NCI-H1417 treated with DMSO at 0.1 percent for 48 hours (cell line): ENCODE measurements around the gene POLR3E.
"Not testable (repeated sequence)": the region's sequence is repeated elsewhere in the genome, so short reads cannot be mapped to it uniquely, and the experiment has no call there.

Experiments used
- DNase-seq: peaks from one replicate; lab custom pipeline; 2025; lab: John Stamatoyannopoulos, UW

The POLR3E gene

DNA sequence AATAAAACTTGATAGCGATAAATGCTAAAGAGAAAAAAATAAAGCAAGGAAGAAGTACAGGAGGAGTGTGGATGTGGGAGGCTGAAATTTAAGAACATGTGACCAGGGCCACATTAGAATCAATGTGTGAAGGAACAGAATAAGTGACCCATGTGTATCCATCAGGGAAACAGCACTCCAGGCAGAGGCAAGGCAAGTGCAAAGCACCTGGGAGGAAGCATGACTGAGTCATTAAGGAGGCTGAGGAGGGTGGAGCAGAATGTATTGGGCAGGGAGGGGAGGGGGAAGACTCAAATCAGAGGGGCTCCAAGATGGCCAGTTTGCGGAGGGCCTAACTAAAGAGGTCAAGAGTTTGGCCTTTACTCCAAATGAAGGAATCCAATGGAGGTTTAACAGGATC lies 69.2 kb downstream of the POLR3E start:
- DNase-seq, result no peak

DNA sequence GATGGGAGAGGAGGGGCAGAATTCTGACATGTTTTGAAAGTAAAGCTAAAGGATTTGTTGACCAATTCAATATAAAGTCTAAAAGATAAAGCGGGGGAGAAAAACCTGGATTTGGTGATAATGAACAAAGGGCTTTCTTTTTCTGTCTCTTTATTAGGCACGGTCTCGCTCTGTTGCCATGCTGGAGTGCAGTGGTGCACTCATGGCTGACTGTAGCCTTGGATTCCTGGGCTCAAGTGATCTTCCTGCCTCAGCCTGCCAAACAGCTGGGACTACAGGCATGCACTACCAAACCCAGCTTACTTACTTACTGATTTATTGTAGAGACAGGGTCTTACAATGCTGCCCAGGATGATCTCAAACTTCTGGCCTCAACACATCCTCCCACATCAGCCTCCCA lies 69.7 kb downstream of the POLR3E start:
- DNase-seq, result no peak

DNA sequence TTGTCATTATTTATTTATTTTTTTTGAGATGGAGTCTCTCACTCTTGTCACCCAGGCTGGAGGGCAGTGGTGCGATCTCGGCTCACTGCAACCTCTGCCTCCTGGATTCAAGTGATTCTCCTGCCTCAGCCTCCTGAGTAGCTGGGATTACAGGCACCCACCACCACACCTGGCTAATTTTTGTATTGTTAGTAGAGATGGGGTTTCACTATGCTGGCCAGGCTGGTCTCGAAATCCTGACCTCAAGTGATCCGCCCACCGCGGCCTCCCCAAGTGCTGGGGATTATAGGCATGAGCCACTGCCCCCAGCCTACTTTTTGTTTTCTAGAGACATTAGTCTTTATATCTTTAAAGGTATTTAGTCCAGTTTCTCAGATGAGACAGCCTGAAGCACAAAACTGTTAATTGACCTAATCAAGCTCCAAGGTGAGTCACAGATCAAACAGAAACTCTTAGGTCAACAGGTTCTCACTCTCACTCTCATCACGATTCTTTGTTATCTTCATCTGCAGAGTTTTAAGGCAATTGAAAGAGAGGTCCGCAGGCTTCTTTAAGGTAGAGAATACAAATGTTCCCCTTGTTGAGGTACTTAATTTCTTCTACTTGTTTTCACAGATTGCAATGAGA lies 71.1 kb downstream of the POLR3E start:
- DNase-seq, result not testable (repeated sequence)

DNA sequence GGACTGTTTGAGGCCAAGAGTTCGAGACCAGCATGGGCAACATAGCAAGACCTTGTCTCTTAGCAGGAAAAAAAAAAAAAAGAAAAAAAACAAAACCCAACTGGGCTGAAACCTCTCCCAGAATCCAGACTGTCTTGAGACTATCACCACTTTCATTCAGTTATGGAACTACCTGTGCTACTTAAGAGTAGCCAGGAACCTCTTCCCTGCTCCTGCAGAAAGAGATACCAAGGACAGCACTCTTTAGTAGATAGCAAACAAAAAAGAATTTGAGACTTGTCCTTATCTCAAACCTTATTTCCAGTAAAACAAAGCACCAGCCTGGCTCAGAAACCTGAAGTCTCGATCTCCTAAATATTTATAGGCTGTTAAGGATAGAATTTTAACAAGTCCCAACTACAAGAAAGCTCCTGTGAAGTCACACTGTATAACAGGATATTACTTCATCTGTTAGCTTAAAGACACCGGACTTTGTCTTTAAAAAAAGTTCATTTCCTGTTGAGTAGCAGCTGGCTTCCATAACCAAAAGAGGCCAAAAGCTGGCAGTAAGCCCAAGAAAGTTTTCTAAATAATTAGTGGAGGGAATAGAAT lies 72.1 kb downstream of the POLR3E start:
- no peak for DNase-seq

DNA sequence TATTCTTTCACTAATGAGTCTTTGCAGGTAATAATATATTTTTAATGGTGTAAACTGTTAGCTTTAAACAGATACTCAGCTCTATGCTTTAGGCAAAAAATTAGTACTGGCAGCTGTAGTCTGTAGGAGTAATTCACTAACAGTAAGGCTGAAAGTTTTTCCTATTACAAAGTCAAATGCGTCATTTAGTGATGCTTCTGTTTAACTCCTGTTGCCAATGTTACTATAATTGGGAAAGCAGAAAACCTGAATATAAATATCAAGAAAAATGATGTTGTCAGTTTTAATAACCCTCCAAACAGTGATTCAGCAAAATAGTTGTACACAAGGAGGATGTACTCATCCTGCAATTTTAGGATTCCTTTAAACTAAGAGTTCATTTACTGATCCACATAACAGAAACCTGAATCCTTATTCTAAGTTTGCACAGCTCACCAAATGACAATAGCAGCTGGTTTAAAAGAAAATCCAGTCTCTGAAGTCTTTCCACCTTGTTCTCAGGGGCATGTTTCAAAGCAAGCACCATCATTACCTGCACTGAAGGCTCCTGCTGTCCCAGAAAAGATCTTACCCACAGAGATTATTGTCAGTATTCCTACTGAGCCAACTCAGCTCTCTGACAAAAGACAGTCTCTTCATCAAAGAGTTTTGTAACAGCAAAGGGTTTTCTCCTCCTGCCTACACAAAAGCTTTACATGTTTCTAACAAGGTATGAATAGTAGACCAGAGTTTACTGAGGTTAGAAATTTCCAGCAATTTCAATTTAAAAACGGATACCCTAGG lies 73.0 kb downstream of the POLR3E start:
- DNase-seq, result no peak

DNA sequence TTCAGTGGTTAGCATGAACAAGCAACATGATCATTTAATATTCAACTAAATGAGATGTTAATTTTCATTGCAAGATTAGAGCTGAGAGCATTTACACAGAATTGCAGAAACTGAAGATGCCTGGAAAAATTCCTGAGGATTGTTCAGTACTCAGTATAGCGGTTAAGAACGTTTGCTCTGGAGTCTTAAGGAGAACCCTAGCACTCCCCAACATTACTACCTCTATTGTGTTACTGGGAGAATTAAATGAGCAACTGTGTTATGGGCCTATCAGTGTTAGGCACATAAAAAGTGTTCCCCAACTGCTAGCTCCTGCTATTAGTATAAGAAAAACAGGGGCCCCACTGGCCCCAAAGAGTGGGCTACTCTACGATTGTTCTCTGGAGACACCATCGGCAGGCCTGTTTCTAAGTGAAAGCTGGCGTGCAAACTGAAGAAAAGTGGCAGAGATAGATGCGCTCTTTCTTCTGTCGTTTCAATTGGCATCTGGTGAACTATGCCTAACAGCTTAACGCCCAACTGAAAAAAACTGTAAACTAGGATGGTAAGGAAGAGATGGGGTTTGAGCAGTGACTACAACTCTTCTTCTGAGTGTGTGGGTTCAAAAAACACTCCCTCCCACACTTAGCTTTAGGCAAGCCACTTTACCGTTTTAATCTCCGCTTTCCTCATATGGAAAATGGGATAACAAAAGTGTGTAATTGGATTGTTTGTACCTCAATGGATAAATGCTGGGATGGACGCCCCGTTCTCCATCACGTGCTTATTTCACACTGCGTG lies 75.9 kb downstream of the POLR3E start:
- DNase-seq, result no peak

DNA sequence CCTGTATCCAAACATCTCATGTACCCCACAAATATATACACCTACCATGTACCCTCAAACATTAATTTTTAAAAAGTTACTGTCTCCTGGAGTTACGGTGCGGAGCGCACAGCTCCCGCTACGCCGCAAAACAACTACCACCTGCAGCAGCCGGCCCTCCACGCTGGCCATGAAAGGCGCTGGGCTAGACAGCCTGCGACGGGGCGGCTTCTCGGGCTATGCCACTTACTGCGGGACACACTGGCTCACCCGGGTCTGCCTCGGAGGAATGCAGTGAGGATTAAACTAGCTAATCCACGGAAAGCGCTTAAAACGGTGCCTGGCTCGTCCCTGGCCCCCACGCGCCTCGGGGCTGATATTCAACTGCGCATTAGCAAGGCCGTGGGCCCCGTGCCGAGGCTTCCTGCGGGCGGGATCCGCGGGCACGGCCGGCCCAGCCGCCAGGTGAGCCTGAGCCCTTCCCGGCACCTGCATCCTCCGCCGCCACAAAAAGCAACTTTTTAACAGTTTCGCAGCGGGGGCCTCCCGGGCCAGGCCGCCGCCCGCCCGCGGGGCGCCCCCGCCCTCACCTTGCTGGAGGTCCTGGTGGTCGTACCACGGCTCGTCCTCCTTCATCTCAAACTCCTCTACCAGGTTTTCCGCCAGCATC lies 76.6 kb downstream of the POLR3E start:
- DNase-seq, result no peak

DNA sequence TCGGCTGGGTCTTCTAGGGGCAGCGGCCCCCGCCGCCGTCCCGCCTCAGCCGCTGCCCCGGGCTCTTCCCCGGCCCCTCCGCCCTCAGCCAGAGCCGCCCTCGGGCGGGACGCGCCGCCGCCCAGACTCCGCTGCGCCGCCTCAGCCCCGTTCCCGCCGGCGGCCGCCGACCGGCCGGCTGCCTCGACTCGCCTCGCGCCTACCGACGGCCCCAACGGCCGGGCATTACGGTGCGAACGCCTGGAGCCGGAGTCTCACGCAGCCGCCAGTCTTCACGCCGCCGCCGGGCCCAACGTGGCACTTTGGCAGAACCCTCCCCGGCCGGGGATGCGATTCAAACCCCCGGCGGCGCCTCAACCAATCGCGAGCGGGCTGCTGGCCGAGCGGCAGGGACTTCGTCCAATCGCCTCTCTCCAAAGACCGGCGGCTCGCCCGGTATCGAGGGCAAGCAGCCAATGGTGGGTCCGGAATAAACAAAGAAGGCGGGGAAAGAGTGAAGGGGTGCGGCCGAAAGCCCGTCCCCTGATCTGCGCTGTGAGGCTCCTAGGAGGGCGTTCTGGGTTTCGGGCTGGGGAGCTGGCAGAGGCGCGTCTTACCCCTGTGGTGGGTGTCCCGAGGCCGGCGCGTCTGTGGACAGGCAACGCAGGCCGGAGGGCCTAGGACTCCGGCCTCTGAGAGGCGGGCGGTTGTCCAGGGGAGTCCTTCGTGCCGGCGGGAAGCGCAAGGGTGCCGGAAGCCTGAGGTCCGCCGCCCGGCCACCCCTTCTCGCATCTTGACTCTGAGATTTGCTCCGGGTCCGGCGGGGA lies 77.3 kb downstream of the POLR3E start, which contains the start of gene CDR2:
CDR2 (minus strand) TSS at position 309 of the 806 bp plus-strand sequence. CDS start 310 bp downstream, outside the sequence.
- peak; percentile 73 for DNase-seq

DNA sequence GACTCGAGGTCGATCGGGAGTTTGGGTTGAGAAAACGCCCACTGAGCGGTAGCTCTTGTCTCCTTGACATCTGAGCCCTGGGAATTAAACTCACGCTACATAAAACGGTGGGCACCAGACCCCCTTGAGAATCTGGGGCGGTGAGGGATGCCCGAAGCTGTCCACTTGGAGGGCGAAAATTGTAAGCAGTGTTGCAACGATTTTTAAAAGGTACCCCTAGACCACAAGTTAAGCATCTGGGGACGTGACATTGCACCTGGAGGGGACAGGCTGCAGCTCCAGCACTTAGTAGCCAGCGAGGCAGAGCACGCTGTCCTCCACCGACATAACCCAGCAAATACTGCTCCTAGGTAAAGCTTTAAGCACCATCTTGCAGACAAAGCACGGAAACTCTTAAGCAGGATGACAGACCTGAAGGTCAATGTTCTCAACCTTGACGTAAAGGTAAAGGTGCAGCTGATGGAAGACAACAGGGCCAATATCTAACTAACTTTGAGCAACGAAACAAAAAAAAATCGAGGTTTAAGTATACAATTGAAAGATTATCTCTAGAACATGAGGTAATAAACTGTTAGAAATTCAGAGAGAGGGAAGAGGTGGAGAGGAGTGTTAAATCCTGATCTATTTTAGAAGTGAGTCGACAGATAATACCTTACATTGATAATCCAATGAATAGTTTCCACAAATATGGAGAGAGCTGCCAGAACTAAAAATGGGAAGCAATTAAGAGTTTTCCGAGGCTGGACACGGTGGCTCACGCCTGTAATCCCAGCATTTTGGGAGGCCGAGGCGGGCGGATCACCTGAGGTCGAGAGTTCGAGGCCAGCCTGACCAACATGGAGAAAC lies 78.1 kb downstream of the POLR3E start:
- no peak for DNase-seq

DNA sequence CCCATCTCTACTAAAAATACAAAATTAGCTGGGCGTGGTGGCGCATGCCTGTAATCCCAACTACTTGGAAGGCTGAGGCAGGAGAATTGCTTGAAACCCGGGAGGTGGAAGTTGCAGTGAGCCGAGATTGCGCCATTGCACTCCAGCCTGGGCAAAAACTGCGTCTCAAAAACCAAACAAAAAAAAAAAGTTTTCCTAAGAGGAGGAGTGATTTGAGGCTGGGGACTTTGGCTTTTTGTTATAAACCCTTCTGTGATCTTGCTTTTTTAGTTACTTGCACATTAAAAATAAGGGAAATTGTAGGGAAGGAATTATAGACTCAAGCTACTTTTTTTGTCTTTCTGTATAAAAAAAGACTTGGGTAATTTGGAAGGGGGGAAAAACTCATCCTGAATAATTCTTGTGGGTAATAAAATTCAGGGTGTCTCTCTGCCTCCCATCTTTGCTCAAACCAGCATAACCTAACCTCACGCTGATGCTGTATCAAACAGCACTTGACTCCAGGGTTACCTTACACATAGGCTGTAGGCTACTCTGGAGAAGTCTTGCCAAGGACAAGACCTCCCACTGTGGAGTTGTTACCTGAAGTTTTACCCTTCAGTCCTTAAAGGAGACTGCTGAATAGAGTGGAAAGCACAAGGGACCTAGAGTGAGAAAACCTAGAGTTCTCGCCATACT lies 78.9 kb downstream of the POLR3E start:
- DNase-seq, result no peak

DNA sequence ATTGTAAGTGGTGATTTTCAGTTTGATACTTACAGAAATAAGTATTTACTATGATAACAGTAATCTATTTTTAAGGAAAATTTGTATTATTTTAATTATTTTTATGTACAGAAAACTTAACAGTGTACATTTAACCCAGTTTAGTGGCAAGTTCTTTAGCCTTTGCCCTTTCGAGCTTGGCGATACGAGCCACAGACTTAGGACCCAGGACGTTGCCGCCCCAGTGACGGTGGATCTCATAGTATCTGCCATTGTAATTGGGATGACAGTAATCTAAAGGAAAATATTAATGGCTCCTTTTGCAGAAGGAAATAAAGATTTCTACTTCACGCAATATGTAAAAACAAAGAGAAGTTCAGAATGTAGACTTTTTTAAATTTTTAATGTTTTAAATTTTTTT lies 82.4 kb downstream of the POLR3E start:
- no peak for DNase-seq

DNA sequence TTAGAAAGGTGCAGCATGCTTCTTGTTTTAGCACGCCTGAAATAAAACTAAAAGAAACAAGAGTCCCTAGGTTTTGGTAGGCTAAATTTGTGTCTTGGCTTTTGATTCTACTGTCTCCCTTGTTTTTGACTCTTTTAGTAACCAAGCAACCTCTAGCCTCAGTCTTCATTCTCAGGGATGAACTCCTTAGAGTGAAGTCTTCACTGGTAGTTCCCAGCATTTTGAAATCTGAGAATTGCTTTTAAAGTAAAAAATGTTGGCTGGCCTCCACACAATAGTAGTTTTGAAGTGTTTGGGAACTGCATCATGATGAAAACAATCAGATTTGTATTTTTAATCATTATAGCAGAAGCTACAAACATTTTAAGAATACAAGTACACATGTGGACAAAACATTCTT lies 83.3 kb downstream of the POLR3E start:
- DNase-seq, result no peak

DNA sequence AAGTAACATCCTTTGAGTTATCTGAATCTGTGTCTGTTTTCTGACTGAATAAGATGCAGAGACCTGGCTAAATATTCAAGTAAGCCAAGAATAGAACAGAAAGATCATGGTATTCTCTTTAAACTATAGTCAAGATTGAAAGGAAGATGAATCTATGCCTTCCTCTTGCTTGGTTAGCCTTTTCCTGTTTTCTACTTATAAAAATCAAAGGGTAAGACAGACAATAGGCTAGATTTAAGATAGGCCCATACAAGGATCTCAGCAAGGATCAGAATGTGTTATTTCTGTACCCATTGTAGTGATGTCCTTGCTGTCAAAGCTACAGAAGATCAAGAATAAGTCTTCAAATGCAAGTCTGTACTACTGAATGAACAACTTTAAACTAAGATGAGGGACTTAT lies 84.2 kb downstream of the POLR3E start:
- DNase-seq, result no peak

DNA sequence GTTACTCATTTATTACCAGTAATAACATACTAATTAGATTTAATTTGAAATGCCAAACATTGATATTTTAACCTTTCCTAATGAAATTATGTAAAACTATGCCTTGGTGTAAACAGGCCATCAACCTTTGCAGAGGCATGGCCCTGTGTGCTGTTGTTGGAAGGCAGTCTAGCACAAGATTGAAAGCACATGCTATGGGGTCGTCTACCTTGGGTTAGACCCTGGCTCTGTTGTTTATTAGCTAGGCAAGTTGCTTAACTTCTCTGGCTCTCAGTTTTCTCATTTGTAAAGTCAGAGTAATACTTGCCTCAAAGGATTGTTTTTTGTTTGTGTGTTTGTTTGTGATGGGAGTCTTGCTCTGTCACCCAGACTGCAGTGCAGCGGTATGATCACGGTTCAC lies 86.6 kb downstream of the POLR3E start:
- no peak for DNase-seq
